IMR-90 (cell line): ENCODE measurements around the gene KCNAB2. TPM values are rescaled to one million over a fixed set of nuclear protein-coding genes. Genes with fewer than 3 reads are reported as not detected.

Source experiments
- ATAC-seq: fragments of 200-7000 bp; cut with Tn5 transposase; 2 replicates; pipeline ENCODE4 v1.9.1; 2020; ENCODE audit warnings: low read depth, mild to moderate bottlenecking, moderate library complexity
- BruUV-seq: library from RNA; stranded (reverse); fragments of 400-500 nt; replicated peaks from 2 replicates; lab custom pipeline; 2021; lab: Mats Ljungman, UMichigan
- CTCF ChIA-PET: fragments of 300-600 bp; formaldehyde crosslinking; extraction: SDS; loops from one replicate; lab custom pipeline; 2021; ENCODE audit warnings: antibody characterized with exemption; lab: Yijun Ruan, JAX
- POLR2A ChIA-PET: fragments of 300-600 bp; sonication (Branson Sonifier 250); formaldehyde crosslinking; loops from one replicate; lab custom pipeline; 2022; ENCODE audit warnings: antibody characterized with exemption; ENCODE audit not compliant: unreplicated experiment; lab: Charles Lee
- DNase-seq: peaks from one replicate; pipeline ENCODE4 v3.0.0; 2013
- H2AFZ ChIP-seq: replicated peaks from 2 replicates; pipeline ENCODE3; 2013; ENCODE audit warnings: low read length, mild to moderate bottlenecking; ENCODE audit not compliant: poor library complexity
- H2AK5ac ChIP-seq: 2 replicates; pipeline ENCODE4 v1.6.1; 2013; ENCODE audit warnings: low read depth, low read length, inconsistent platforms
- H2AK9ac ChIP-seq: replicated peaks from 2 replicates; pipeline ENCODE3; 2013; ENCODE audit warnings: mild to moderate bottlenecking, low read depth, low read length, moderate library complexity; ENCODE audit not compliant: poor library complexity
- H2BK120ac ChIP-seq: 2 replicates; pipeline ENCODE4 v1.6.1; 2013; ENCODE audit warnings: low read depth, low read length, inconsistent platforms
- H2BK15ac ChIP-seq: 3 replicates; pipeline ENCODE4 v1.6.1; 2013; ENCODE audit warnings: low read depth, low read length, inconsistent platforms
- H2BK20ac ChIP-seq: 2 replicates; pipeline ENCODE4 v1.6.1; 2013; ENCODE audit warnings: low read depth, mild to moderate bottlenecking, inconsistent platforms, low read length, moderate library complexity
- H2BK5ac ChIP-seq: 2 replicates; pipeline ENCODE4 v1.6.1; 2013; ENCODE audit warnings: mild to moderate bottlenecking, low read depth, low read length, inconsistent platforms; ENCODE audit not compliant: poor library complexity, severe bottlenecking
- H3K14ac ChIP-seq: replicated peaks from 2 replicates; pipeline ENCODE4 v1.6.1; 2013; ENCODE audit warnings: low read depth, low read length, inconsistent platforms
- H3K18ac ChIP-seq: 2 replicates; pipeline ENCODE4 v1.6.1; 2013; ENCODE audit warnings: low read depth, low read length, control low read depth
- H3K23ac ChIP-seq: 2 replicates; pipeline ENCODE4 v1.6.1; 2013; ENCODE audit warnings: low read depth, low read length, inconsistent platforms
- H3K27ac ChIP-seq: 2 replicates; pipeline ENCODE4 v1.5.1; 2013; ENCODE audit warnings: mild to moderate bottlenecking, control low read depth, low read length; ENCODE audit not compliant: insufficient read depth
- H3K27me3 ChIP-seq: 2 replicates; pipeline ENCODE4 v1.6.1; 2013; ENCODE audit warnings: low read length; ENCODE audit not compliant: control insufficient read depth, insufficient read depth
- H3K36me3 ChIP-seq: 2 replicates; pipeline ENCODE4 v1.6.1; 2013; ENCODE audit warnings: low read length, mixed read lengths; ENCODE audit not compliant: control insufficient read depth, insufficient read depth
- H3K4ac ChIP-seq: 2 replicates; pipeline ENCODE4 v1.6.1; 2013; ENCODE audit warnings: low read depth, low read length, inconsistent platforms
- H3K4me1 ChIP-seq: 2 replicates; pipeline ENCODE4 v1.6.1; 2013; ENCODE audit warnings: low read length, mixed read lengths; ENCODE audit not compliant: control insufficient read depth, insufficient read depth
- H3K4me2 ChIP-seq: 2 replicates; pipeline ENCODE4 v1.6.1; 2013; ENCODE audit warnings: low read depth, mild to moderate bottlenecking, control low read depth, low read length, moderate library complexity
- H3K4me3 ChIP-seq: 2 replicates; pipeline ENCODE4 v1.5.1; 2013; ENCODE audit warnings: low read depth, mild to moderate bottlenecking, control low read depth, low read length, moderate library complexity; ENCODE audit not compliant: insufficient read depth
- H3K56ac ChIP-seq: 2 replicates; pipeline ENCODE4 v1.6.1; 2013; ENCODE audit warnings: low read length, inconsistent platforms; ENCODE audit not compliant: insufficient read depth; ENCODE audit errors: extremely low read depth
- H3K79me1 ChIP-seq, 2 experiments: 2 replicates each; pipeline ENCODE4 v1.6.1; 2013; ENCODE audit warnings: low read length in 2 of 2, inconsistent platforms in 1 of 2, low read depth in 1 of 2
- H3K9ac ChIP-seq: 2 replicates; pipeline ENCODE4 v1.6.1; 2013; ENCODE audit warnings: low read depth, low read length, control low read depth
- H3K9me1 ChIP-seq: 2 replicates; pipeline ENCODE4 v1.6.1; 2013; ENCODE audit warnings: low read length, inconsistent platforms; ENCODE audit not compliant: insufficient read depth
- H3K9me3 ChIP-seq: 2 replicates; pipeline ENCODE4 v1.6.1; 2013; ENCODE audit warnings: low read length; ENCODE audit not compliant: control insufficient read depth, insufficient read depth
- H4K20me1 ChIP-seq: 2 replicates; pipeline ENCODE4 v1.6.1; 2013; ENCODE audit warnings: low read length, inconsistent platforms; ENCODE audit not compliant: insufficient read depth
- H4K5ac ChIP-seq: 2 replicates; pipeline ENCODE4 v1.6.1; 2013; ENCODE audit warnings: mild to moderate bottlenecking, low read depth, low read length, control low read depth
- H4K8ac ChIP-seq, 2 experiments: 2 replicates each; pipeline ENCODE4 v1.6.1; 2013; ENCODE audit warnings: low read depth in 2 of 2, low read length in 2 of 2, control low read depth in 1 of 2, inconsistent platforms in 1 of 2
- H4K91ac ChIP-seq: 2 replicates; pipeline ENCODE4 v1.6.1; 2013; ENCODE audit warnings: low read depth, low read length, inconsistent platforms; ENCODE audit not compliant: insufficient read depth
- CHD1 ChIP-seq: IDR thresholded peaks from 2 replicates; pipeline ENCODE4 v1.6.1; 2012; ENCODE audit warnings: low read depth, low read length, improper control_type of control experiment
- MXI1 ChIP-seq: IDR thresholded peaks from 2 replicates; pipeline ENCODE4 v1.6.1; 2012; ENCODE audit warnings: low read depth, mild to moderate bottlenecking, low read length, moderate library complexity, borderline replicate concordance
- NFE2L2 ChIP-seq: fragments of 150-350 bp; IDR thresholded peaks from 2 replicates; pipeline ENCODE4 v1.6.1; 2016; ENCODE audit warnings: low read depth, mild to moderate bottlenecking, low read length
- POLR2A ChIP-seq: IDR thresholded peaks from 2 replicates; pipeline ENCODE4 v1.6.1; 2012; ENCODE audit warnings: mild to moderate bottlenecking, low read depth, low read length
- RAD21 ChIP-seq: IDR thresholded peaks from 2 replicates; pipeline ENCODE4 v1.6.1; 2012; ENCODE audit warnings: low read length, improper control_type of control experiment
- RFX5 ChIP-seq: IDR thresholded peaks from 2 replicates; pipeline ENCODE4 v1.8.0; 2012; ENCODE audit warnings: low read depth, mild to moderate bottlenecking, low read length, moderate library complexity
- SMC3 ChIP-seq: fragments of 150-350 bp; IDR thresholded peaks from 2 replicates; pipeline ENCODE4 v1.6.1; 2016; ENCODE audit warnings: low read depth, mild to moderate bottlenecking, antibody characterized with exemption, low read length, moderate library complexity
- WGBS, 2 experiments: methylation state at CpG; one replicate each; pipeline versions ENCODE4 v1.1.5 to v1.1.7; 2013; ENCODE audit warnings: missing lambda C conversion rate in 2 of 2; ENCODE audit not compliant: insufficient read length in 1 of 2; ENCODE audit errors: extremely low coverage in 2 of 2; 5-methylcytosine and 5-hydroxymethylcytosine counted together
- dilution Hi-C: fragments of 300-500 bp; cut with HindIII; formaldehyde crosslinking; loops from one replicate; pipeline ENCODE4 v1.14.3; 2018; ENCODE audit warnings: low sequenced_read_pairs; ENCODE audit not compliant: unreplicated experiment
- in situ Hi-C: fragments of 300-500 bp; cut with MboI; formaldehyde crosslinking; loops from 3 replicates; pipeline ENCODE4 v1.14.3; 2019; ENCODE audit warnings: low sequenced_read_pairs, inconsistent platforms, mixed read lengths
- intact Hi-C: fragments of 100-400 bp; cut with micrococcal nuclease; formaldehyde crosslinking; loops from 2 replicates; pipeline ENCODE4 v1.10.0; 2022
- polyA plus RNA-seq, 3 experiments: library from polyadenylated mRNA; depleted of rRNA; stranded (reverse); fragments of >200 nt; gene quantifications; 2 replicates each; pipeline ENCODE4 v1.2.3, GENCODE V29; 2012; ENCODE audit warnings: low replicate concordance in 1 of 3
- total RNA-seq: library from RNA; depleted of rRNA; stranded (reverse); fragments of >200 nt; gene quantifications from 2 replicates; pipeline ENCODE4 v1.2.3, GENCODE V29; 2012
- TF ChIP-seq, protein P1 (sequence below): conservative IDR thresholded peaks from 2 replicates; pipeline ENCODE4 v1.5.1; 2012; ENCODE audit warnings: mild to moderate bottlenecking, low read depth, low read length, improper control_type of control experiment
- TF ChIP-seq, protein P2 (sequence below): fragments of 150-350 bp; IDR thresholded peaks from 2 replicates; pipeline ENCODE4 v1.6.1; 2016; ENCODE audit warnings: low read depth, mild to moderate bottlenecking, low read length, moderate library complexity, borderline replicate concordance

KCNAB2 gene
- total and polyA plus RNA-seq, 2 of the 4 experiments (the other 2 are of a cell fraction) = 1.3 to 4.2 TPM

DNA sequence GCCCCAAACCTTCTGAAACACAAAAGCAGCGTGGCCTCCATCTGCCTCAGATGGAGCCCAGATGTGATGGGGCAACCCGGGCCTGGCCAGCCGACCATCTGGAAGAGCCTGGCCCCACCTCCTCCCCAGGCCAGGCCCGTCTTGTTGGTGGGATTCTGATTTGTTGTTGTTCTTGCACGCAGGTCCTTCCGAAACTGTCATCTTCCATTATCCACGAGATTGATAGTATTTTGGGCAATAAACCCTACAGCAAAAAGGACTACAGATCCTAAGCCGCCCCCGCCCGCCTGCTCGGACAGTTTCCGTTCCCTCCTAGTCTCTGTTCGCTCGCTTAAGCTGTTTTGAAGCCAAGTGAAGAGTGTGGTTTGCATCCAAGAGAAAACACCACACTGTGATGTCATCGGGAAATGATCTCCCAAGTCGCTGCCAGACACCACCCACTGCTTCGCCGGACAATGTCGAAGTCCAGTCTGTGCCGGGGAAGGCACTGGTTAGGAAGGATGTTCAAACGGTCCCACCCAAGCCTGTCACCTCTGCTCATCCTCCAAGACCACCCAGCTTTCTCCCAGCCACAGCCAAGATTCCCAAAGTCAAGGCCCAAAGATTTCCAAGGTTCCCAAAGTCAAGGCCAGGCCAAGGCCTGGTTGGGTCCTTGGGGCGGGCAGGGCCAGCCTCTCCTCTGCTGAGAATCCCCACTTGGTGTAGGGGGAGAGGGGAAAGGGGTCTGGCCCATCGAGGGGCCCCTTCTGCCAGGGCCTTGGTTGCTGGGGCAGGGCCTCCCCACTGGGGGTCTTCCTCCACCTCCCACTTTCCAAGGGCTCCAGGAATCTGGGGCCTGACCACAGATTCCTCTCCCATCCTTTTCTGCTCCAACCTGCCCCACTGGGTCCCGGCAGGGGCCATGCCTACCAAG, 52.9 kb downstream of the KCNAB2 start:
- no peak overlapping the region for H2AFZ ChIP-seq

More for the DNA sequence above, 52.9 kb downstream of the KCNAB2 start:
- CTCF ChIA-PET = no interaction called here
- TF ChIP-seq MXI1 (no peak), RFX5 (no peak), NFE2L2 (no peak), RAD21 (no peak), SMC3 (no peak), POLR2A (no peak), CHD1 (no peak)
- TF ChIP-seq, protein P1, sequence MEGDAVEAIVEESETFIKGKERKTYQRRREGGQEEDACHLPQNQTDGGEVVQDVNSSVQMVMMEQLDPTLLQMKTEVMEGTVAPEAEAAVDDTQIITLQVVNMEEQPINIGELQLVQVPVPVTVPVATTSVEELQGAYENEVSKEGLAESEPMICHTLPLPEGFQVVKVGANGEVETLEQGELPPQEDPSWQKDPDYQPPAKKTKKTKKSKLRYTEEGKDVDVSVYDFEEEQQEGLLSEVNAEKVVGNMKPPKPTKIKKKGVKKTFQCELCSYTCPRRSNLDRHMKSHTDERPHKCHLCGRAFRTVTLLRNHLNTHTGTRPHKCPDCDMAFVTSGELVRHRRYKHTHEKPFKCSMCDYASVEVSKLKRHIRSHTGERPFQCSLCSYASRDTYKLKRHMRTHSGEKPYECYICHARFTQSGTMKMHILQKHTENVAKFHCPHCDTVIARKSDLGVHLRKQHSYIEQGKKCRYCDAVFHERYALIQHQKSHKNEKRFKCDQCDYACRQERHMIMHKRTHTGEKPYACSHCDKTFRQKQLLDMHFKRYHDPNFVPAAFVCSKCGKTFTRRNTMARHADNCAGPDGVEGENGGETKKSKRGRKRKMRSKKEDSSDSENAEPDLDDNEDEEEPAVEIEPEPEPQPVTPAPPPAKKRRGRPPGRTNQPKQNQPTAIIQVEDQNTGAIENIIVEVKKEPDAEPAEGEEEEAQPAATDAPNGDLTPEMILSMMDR = no peak
- TF ChIP-seq, protein P2, sequence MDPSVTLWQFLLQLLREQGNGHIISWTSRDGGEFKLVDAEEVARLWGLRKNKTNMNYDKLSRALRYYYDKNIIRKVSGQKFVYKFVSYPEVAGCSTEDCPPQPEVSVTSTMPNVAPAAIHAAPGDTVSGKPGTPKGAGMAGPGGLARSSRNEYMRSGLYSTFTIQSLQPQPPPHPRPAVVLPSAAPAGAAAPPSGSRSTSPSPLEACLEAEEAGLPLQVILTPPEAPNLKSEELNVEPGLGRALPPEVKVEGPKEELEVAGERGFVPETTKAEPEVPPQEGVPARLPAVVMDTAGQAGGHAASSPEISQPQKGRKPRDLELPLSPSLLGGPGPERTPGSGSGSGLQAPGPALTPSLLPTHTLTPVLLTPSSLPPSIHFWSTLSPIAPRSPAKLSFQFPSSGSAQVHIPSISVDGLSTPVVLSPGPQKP = no peak
- Histone ChIP-seq H3K9me3 (no peaks in the 10 kb centered on the region), H2BK15ac (no peak overlapping the region), H4K8ac (no peak overlapping the region), H3K4ac (no peak overlapping the region), H3K23ac (no peak overlapping the region), H3K18ac (no peak overlapping the region), H3K4me1 (no peaks in the 10 kb centered on the region; the same call in 1 of the 2 replicates), H3K56ac (no peak overlapping the region), H3K14ac (no peak overlapping the region), H3K79me1 (no peaks in the 10 kb centered on the region), H3K27me3 (peaks cover 22% of the 10 kb centered on the region; the same call in 1 of the 2 replicates), H3K9ac (no peak overlapping the region), H3K9me1 (no peaks in the 10 kb centered on the region), H3K36me3 (no peaks in the 10 kb centered on the region), H2BK5ac (no peak overlapping the region), H2BK20ac (no peak overlapping the region), H4K5ac (no peak overlapping the region), H4K91ac (no peak overlapping the region), H2BK120ac (no peak overlapping the region), H2AK9ac (no peak overlapping the region), H2AK5ac (no peak overlapping the region), H3K27ac (no peak overlapping the region), H3K4me3 (no peak overlapping the region), H3K4me2 (no peak overlapping the region), H4K20me1 (no peaks in the 10 kb centered on the region)
- POLR2A ChIA-PET = no interaction called here
- ATAC-seq (no peak), DNase-seq (no peak)
- 91% methylated on average over 4 of the region's 24 CpGs; no CpG with 5 or more reads in 1 of the 2 experiments for WGBS, 2 experiments
- in situ Hi-C loops (no loop called here), dilution Hi-C loops (no loop called here), intact Hi-C loops (no loop called here)
- no TSS peak for BruUV-seq
